ENCODE data around the gene MND1.
A peak's percentile ranks its signal among the peaks of the same experiment; 100 is the strongest.

MND1 gene

DNA sequence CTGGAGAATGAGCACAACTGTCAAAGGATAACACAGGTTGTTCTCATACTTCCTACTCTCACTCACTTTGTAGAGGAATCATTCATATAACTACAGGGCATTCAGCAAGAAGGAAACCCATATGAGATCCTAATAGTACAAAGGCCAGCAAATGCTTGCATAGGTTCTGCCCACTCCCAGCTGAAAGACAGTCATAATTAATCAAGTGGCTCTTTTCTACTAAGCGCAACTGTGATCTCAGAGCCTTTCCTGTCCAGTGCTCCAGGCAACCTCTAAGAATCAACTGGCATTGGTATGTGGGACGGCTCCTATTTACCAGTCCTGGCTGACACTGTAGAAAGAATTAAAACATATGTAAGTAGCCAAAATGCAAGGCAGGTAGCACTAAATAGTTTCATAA lies 18.9 kb upstream of the MND1 start:
- no peak for TF ChIP-seq Cebpa-rat (IDR thresholded peaks at IDR 0.05)
- no peak overlapping the region for H3K9ac ChIP-seq
- H3K4me3 ChIP-seq: no peak overlapping the region
- no peak overlapping the region for H3K4me2 ChIP-seq
- H3K36me3 ChIP-seq: no peaks in the 10 kb centered on the region
- no peaks in the 10 kb centered on the region for H4K20me1 ChIP-seq
- H3K9me3 ChIP-seq: no peaks in the 10 kb centered on the region
- no peak overlapping the region for H3K27ac ChIP-seq
- H3K4me1 ChIP-seq: no peaks in the 10 kb centered on the region
- no peaks in the 10 kb centered on the region for H3K27me3 ChIP-seq

DNA sequence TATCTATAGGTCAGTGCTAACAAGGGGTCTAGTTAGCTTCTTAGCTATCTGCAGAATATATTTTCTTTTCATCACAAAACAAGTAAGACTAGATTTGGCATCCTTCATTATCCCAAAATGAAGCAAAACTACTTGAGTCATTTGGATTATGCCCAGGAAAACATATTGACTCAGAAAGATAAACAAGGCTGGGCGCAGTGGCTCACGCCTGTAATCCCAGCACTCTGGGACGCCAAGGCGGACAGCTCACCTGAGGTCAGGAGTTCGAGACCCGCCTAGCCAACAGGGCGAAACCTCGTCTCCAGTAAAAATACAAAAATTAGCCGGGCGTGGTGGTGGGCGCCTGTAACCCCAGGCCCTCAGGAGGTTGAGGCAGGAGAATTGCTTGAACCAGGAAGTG lies 18.0 kb upstream of the MND1 start:
- Histone ChIP-seq H3K4me2 (no peak overlapping the region), H3K27me3 (no peaks in the 10 kb centered on the region), H3K9ac (no peak overlapping the region), H3K36me3 (no peaks in the 10 kb centered on the region), H4K20me1 (no peaks in the 10 kb centered on the region), H3K4me3 (no peak overlapping the region), H3K4me1 (no peaks in the 10 kb centered on the region), H3K27ac (no peak overlapping the region), H3K9me3 (no peaks in the 10 kb centered on the region)
- no peak for TF ChIP-seq Cebpa-rat (IDR thresholded peaks at IDR 0.05)

DNA sequence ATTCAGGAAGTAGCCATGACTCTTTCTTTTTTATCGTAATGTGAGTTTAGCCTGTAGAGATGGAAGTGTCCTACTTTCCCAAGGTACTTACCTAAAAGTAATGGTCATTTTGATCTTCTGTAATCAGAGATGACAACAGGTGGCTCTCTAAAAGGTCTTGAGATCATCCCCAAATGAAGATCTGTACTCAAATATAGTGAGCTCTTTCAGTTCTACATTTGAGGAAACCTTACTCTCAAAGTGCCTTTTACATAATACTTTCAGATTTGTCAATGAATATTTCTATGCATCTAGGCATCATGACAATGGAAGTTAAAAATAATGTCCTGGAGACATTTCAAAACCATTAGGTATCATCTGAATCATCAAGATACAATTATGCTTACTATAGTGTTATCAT lies 17.2 kb upstream of the MND1 start:
- Histone ChIP-seq H3K27me3 (no peaks in the 10 kb centered on the region), H3K27ac (no peak overlapping the region), H3K9me3 (no peaks in the 10 kb centered on the region), H4K20me1 (no peaks in the 10 kb centered on the region), H3K4me3 (no peak overlapping the region), H3K4me2 (no peak overlapping the region), H3K4me1 (no peaks in the 10 kb centered on the region), H3K9ac (no peak overlapping the region), H3K36me3 (no peaks in the 10 kb centered on the region)
- no peak for TF ChIP-seq Cebpa-rat (IDR thresholded peaks at IDR 0.05)

DNA sequence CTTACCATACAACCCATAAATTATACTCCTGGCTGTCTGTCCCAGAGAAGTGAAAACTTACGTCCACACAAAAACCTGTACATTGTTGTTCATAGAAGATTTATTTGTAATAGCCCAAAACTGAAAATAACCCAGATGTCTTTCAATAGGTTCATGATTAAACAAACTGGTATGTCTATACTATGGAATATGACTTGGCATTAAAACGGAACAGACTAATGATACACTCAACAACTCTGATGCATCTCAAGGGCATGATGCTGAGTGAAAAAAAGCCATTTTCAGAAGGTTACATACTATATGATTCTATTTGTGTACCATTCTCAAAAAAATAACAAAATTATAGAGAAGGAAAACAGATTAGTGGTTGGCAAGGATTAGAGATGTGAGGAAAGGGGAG lies 11.6 kb upstream of the MND1 start:
- H3K27ac ChIP-seq: no peak overlapping the region

DNA sequence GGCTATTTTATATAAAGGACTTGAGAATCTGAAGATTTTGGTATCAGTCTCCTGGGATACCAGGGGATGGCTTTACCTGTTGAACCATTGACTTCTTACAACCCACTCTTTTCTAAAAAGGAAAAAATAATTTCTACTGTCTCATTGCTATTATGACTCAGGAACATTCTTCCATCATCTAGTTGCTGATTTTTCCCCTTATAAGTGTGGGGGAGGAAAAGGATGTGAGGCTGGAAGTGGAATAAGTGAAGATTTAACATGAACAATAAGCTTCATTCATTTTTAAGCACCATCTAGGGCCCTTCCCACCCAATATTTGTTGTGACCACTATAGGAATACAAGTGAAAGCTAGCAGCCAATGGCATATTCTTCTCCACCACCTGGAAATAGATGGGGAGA lies 10.6 kb upstream of the MND1 start:
- Histone ChIP-seq H3K36me3 (0 out of 2 replicates have a peak, but pooled peaks cover 5% of the 10 kb centered on the region), H3K9me3 (no peaks in the 10 kb centered on the region), H3K27me3 (no peaks in the 10 kb centered on the region), H3K27ac (no peak overlapping the region), H3K9ac (no peak overlapping the region), H3K4me1 (no peaks in the 10 kb centered on the region), H3K4me2 (no peak overlapping the region), H3K4me3 (no peak overlapping the region), H4K20me1 (no peaks in the 10 kb centered on the region)
- no peak for TF ChIP-seq Cebpa-rat (IDR thresholded peaks at IDR 0.05)

More for the DNA sequence above, 11.6 kb upstream of the MND1 start:
- no peak for TF ChIP-seq Cebpa-rat (IDR thresholded peaks at IDR 0.05)
- no peak overlapping the region for H3K4me2 ChIP-seq
- H4K20me1 ChIP-seq: no peaks in the 10 kb centered on the region
- 0 out of 2 replicates have a peak, but pooled peaks cover 5% of the 10 kb centered on the region for H3K36me3 ChIP-seq
- no peak overlapping the region for H3K4me3 ChIP-seq
- H3K27me3 ChIP-seq: no peaks in the 10 kb centered on the region
- no peaks in the 10 kb centered on the region for H3K9me3 ChIP-seq
- no peak overlapping the region for H3K9ac ChIP-seq
- H3K4me1 ChIP-seq: no peaks in the 10 kb centered on the region

DNA sequence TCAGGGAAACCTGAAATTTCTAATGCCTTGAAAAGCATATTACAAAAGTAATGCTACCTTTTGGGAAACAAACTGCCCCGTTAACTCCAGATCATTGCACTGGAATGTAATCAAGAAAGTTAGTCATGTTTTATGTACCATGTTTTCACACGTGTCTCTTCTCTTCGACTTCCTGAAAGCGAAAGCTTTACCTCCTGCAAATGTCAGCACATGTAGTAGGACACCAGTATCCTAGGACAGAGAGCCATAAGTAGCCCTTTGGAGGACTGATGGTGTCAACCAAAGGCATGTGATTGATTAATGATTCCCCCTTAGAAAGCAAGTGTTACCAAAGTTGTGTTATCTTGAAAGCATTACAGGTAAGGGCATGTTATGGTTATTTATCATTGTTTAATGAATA lies 8.8 kb upstream of the MND1 start:
- no peak overlapping the region for H3K27ac ChIP-seq
- H3K4me1 ChIP-seq: peaks cover 13% of the 10 kb centered on the region
- H3K9ac ChIP-seq: no peak overlapping the region
- H3K27me3 ChIP-seq: no peaks in the 10 kb centered on the region
- TF ChIP-seq Cebpa-rat (IDR thresholded peaks at IDR 0.05): no peak
- H3K4me2 ChIP-seq: no peak overlapping the region
- H3K36me3 ChIP-seq: peaks cover 11% of the 10 kb centered on the region; the same call in 1 of the 2 replicates
- H3K9me3 ChIP-seq: no peaks in the 10 kb centered on the region
- H4K20me1 ChIP-seq: no peaks in the 10 kb centered on the region
- no peak overlapping the region for H3K4me3 ChIP-seq

DNA sequence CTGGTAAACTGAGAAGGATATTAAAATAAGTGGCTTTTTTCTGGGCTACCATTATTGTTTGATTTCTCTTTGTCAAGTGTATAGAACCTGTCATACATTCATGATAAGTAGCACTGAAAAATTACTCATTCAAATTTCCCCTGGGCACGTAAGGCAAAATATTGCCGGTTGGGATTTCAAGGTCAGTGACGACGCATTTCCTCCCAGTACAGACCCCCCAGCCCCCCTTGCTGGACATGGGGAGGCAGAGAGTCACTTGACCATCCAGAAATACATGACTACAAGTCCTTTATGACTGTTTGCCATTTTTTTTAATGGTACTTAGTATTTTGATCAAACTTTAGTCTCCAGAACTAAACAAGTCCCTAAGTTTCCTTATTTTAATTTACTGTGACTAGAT lies 6.8 kb upstream of the MND1 start:
- no peaks in the 10 kb centered on the region for H4K20me1 ChIP-seq
- peaks cover 33% of the 10 kb centered on the region for H3K4me1 ChIP-seq
- peaks cover 11% of the 10 kb centered on the region; the same call in 1 of the 2 replicates for H3K36me3 ChIP-seq
- H3K9me3 ChIP-seq: no peaks in the 10 kb centered on the region
- no peak overlapping the region for H3K9ac ChIP-seq
- H3K27me3 ChIP-seq: no peaks in the 10 kb centered on the region
- H3K4me3 ChIP-seq: no peak overlapping the region
- H3K27ac ChIP-seq: no peak overlapping the region
- no peak overlapping the region for H3K4me2 ChIP-seq
- TF ChIP-seq Cebpa-rat (IDR thresholded peaks at IDR 0.05): no peak

DNA sequence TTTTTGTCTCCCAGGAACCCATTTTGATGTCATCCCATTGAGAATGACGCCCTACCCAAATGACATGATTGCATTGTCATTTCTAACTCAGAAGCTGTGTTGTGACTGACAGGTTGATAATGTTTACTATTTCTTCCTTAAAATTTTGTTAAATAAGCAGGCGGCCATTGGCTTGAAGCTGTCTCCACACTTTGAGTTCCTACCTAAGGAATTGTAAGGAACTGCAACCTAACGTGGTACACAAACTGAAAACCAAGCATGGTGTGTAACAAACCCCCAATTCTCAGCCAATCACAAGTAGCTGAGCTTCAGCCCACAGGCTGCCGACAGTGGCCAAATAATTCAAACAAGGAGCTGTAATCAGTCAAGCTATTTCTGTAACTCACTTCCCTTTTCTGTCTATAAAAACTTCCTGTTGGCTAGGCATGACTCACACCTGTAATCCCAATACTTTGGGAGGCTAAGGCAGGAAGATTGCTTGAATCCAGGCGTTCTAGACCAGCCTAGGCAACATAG lies 2.9 kb upstream of the MND1 start:
- Histone ChIP-seq H3K27me3 (no peaks in the 10 kb centered on the region), H3K4me3 (peak overlapping the region; percentile 36; the same call in 1 of the 2 replicates), H4K20me1 (no peaks in the 10 kb centered on the region), H3K36me3 (peaks cover 6% of the 10 kb centered on the region; the same call in 1 of the 2 replicates), H3K4me1 (peaks cover 55% of the 10 kb centered on the region), H3K4me2 (peak overlapping the region; percentile 90), H3K9ac (peak overlapping the region; percentile 98), H3K27ac (peak overlapping the region; percentile 99), H3K9me3 (no peaks in the 10 kb centered on the region)
- no peak for TF ChIP-seq Cebpa-rat (IDR thresholded peaks at IDR 0.05)

DNA sequence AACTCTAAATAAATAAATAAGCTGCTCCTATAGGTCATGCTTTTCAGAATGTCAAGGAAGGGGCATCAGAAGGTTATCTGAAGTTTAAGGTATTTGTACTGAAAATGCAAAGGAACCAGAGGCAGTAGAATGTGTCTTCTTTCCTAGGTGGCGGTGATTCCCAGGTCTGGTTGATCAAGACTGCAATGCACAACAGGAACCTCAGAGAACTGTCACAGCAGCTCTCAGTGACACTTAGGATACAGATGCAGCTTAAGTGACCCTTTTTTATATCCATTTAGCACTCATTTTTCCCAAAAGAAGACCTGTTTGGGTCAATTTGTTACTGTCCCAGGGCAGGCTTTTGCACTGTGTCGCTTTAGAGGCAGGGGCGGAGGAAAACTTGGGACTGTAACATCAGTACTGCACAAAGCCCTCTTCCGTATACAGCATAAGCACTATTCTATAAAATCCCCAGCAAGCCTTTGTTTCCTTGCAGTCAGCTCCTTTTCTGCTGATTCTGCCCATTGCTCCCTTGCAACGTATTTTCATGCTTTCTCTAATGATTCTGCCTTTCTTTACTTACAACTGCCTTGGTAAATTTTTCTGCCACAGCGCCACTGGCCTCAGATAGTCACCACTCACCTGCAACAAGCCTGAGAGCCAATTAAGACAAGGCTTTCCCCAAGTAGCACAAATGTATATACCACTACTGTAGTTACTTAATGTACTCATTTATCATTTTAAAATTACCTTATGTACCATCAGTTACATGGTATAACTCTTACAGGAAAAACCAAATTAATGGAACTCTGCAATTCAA lies 1.5 kb upstream of the MND1 start:
- Histone ChIP-seq H3K9ac (peak overlapping the region; percentile 98), H3K4me2 (peak overlapping the region; percentile 90), H3K27ac (peak overlapping the region; percentile 99)

More for the DNA sequence above, 1.5 kb upstream of the MND1 start:
- Histone ChIP-seq H3K4me1 (peaks cover 68% of the 10 kb centered on the region), H4K20me1 (no peaks in the 10 kb centered on the region), H3K27me3 (no peaks in the 10 kb centered on the region), H3K4me3 (peak overlapping the region; percentile 82), H3K36me3 (peaks cover 6% of the 10 kb centered on the region; the same call in 1 of the 2 replicates), H3K9me3 (no peaks in the 10 kb centered on the region)
- no peak for TF ChIP-seq Cebpa-rat (IDR thresholded peaks at IDR 0.05)

Data from BLaER1 (cell line).